H1 (cell line): ENCODE measurements around the gene PDHX. TPM values are rescaled to one million over a fixed set of nuclear protein-coding genes. Genes with fewer than 3 reads are reported as not detected.

Experiments
- CTCF ChIA-PET: fragments of 300-600 bp; sonication (Branson Sonifier 250); formaldehyde crosslinking; loops from one replicate; lab custom pipeline; 2021; ENCODE audit not compliant: partially characterized antibody; lab: Charles Lee
- POLR2A ChIA-PET: fragments of 300-600 bp; sonication (Branson Sonifier 250); formaldehyde crosslinking; loops from one replicate; lab custom pipeline; 2021; ENCODE audit warnings: inconsistent platforms; ENCODE audit not compliant: partially characterized antibody; lab: Charles Lee
- DNase-seq, 2 experiments: peaks; one replicate each; pipeline versions ENCODE4 v3.0.0 to v3.0.0-alpha.2; 2010 to 2022; ENCODE audit warnings: low spot score in 2 of 2, low read depth in 1 of 2, mixed read lengths in 1 of 2
- FAIRE-seq: peaks from 2 replicates; lab custom pipeline; 2011; peaks lifted over from hg19 to GRCh38; lab: Jason Lieb, UNC
- H2AFZ ChIP-seq: 2 replicates; pipeline ENCODE4 v1.8.1; 2012; ENCODE audit warnings: low read length, inconsistent platforms
- H2AK5ac ChIP-seq: 2 replicates; pipeline ENCODE4 v1.6.1; 2013; ENCODE audit warnings: low read depth, low read length
- H2BK120ac ChIP-seq: replicated peaks from 2 replicates; pipeline ENCODE3; 2013; ENCODE audit warnings: low read depth, low read length, inconsistent platforms
- H2BK12ac ChIP-seq: 2 replicates; pipeline ENCODE4 v1.6.1; 2013; ENCODE audit warnings: low read depth, low read length
- H2BK15ac ChIP-seq: 2 replicates; pipeline ENCODE4 v1.6.1; 2013; ENCODE audit warnings: low read length
- H2BK20ac ChIP-seq: 2 replicates; pipeline ENCODE4 v1.6.1; 2013; ENCODE audit warnings: low read length
- H2BK5ac ChIP-seq: 2 replicates; pipeline ENCODE4 v1.6.1; 2013; ENCODE audit warnings: low read depth, low read length
- H3K14ac ChIP-seq: 2 replicates; pipeline ENCODE4 v1.6.1; 2013; ENCODE audit warnings: inconsistent platforms; ENCODE audit not compliant: insufficient read length
- H3K18ac ChIP-seq: 2 replicates; pipeline ENCODE4 v1.6.1; 2013; ENCODE audit warnings: low read length; ENCODE audit errors: extremely low read depth
- H3K23ac ChIP-seq: 2 replicates; pipeline ENCODE4 v1.6.1; 2013; ENCODE audit warnings: inconsistent platforms; ENCODE audit not compliant: insufficient read length
- H3K23me2 ChIP-seq: 2 replicates; pipeline ENCODE4 v1.6.1; 2013; ENCODE audit warnings: low read depth, low read length
- H3K27ac ChIP-seq: 2 replicates; pipeline ENCODE4 v1.6.1; 2011; ENCODE audit warnings: low read depth, low read length, inconsistent platforms
- H3K27me3 ChIP-seq, 4 experiments: replicated peaks in 1 of 4; 1 replicate in 1 of 4; 2 replicates in 3 of 4; pipeline versions ENCODE4 v1.6.1 to v1.8.1; 2011 to 2013; ENCODE audit warnings: low read length in 3 of 4, mild to moderate bottlenecking in 3 of 4, inconsistent platforms in 2 of 4, mixed read lengths in 2 of 4, moderate library complexity in 1 of 4; ENCODE audit not compliant: control insufficient read depth in 3 of 4, insufficient read depth in 3 of 4; ENCODE audit errors: extremely low read depth in 1 of 4
- H3K36me3 ChIP-seq, 4 experiments: 2 replicates each; pipeline versions ENCODE4 v1.6.1 to v1.8.1; 2011 to 2013; ENCODE audit warnings: mild to moderate bottlenecking in 4 of 4, low read length in 3 of 4, moderate library complexity in 2 of 4, control low read depth in 1 of 4, inconsistent platforms in 1 of 4; ENCODE audit not compliant: insufficient read depth in 4 of 4, control insufficient read depth in 2 of 4
- H3K4ac ChIP-seq: replicated peaks from 2 replicates; pipeline ENCODE3; 2013; ENCODE audit warnings: low read length, low read depth, mixed read lengths, inconsistent platforms; ENCODE audit not compliant: insufficient read length
- H3K4me1 ChIP-seq, 4 experiments: replicated peaks in 1 of 4; 1 replicate in 1 of 4; 2 replicates in 3 of 4; pipeline versions ENCODE4 v1.6.1 to v1.8.1; 2011 to 2013; ENCODE audit warnings: low read length in 3 of 4, inconsistent platforms in 2 of 4, mixed read lengths in 1 of 4; ENCODE audit not compliant: insufficient read depth in 4 of 4, control insufficient read depth in 3 of 4
- H3K4me2 ChIP-seq, 2 experiments: 2 replicates each; pipeline versions ENCODE4 v1.6.1 to v1.8.1; 2011 to 2013; ENCODE audit warnings: low read depth in 2 of 2, low read length in 2 of 2, control low read depth in 1 of 2, inconsistent platforms in 1 of 2, mild to moderate bottlenecking in 1 of 2; ENCODE audit not compliant: insufficient read depth in 1 of 2
- H3K4me3 ChIP-seq, 4 experiments: fragments of 200-600, 300-600 bp in 1 of 4; sonication (generic), shearing (Covaris generic), sonication (Bioruptor Twin) in 1 of 4; 2 replicates each; pipeline versions ENCODE4 v1.5.1 to v1.8.1; 2011 to 2016; ENCODE audit warnings: low read length in 4 of 4, low read depth in 3 of 4, control low read depth in 2 of 4, inconsistent platforms in 2 of 4, mild to moderate bottlenecking in 2 of 4, mixed read lengths in 1 of 4, moderate library complexity in 1 of 4; ENCODE audit not compliant: insufficient read depth in 2 of 4; ENCODE audit errors: extremely low read depth in 1 of 4
- H3K56ac ChIP-seq: replicated peaks from 2 replicates; pipeline ENCODE3; 2013; ENCODE audit warnings: low read depth, mild to moderate bottlenecking, mixed read lengths, low read length, inconsistent platforms; ENCODE audit not compliant: insufficient read length
- H3K79me1 ChIP-seq: 2 replicates; pipeline ENCODE4 v1.6.1; 2013; ENCODE audit warnings: low read depth, low read length, control low read depth
- H3K79me2 ChIP-seq, 2 experiments: 2 replicates each; pipeline versions ENCODE4 v1.6.1 to v1.8.1; 2012 to 2013; ENCODE audit warnings: low read length in 2 of 2, mild to moderate bottlenecking in 2 of 2, inconsistent platforms in 1 of 2; ENCODE audit not compliant: insufficient read depth in 2 of 2, control insufficient read depth in 1 of 2
- H3K9ac ChIP-seq, 4 experiments: replicated peaks in 1 of 4; 1 replicate in 1 of 4; 2 replicates in 3 of 4; pipeline versions ENCODE4 v1.6.1 to v1.8.1; 2011 to 2013; ENCODE audit warnings: low read depth in 3 of 4, low read length in 3 of 4, control low read depth in 2 of 4, mild to moderate bottlenecking in 2 of 4, moderate library complexity in 2 of 4, inconsistent platforms in 1 of 4; ENCODE audit errors: extremely low read depth in 1 of 4
- H3K9me3 ChIP-seq, 2 experiments: 2 replicates each; pipeline versions ENCODE4 v1.6.1 to v1.8.1; 2012 to 2013; ENCODE audit warnings: mild to moderate bottlenecking in 2 of 2, moderate library complexity in 2 of 2, control low read depth in 1 of 2, inconsistent platforms in 1 of 2, low read depth in 1 of 2, low read length in 1 of 2, mixed read lengths in 1 of 2; ENCODE audit not compliant: insufficient read depth in 2 of 2
- H4K20me1 ChIP-seq, 2 experiments: replicated peaks in 1 of 2; 2 replicates each; pipeline versions ENCODE3 to v1.8.1; 2011 to 2013; ENCODE audit warnings: inconsistent platforms in 2 of 2, low read length in 2 of 2, mild to moderate bottlenecking in 1 of 2; ENCODE audit not compliant: insufficient read depth in 2 of 2, control insufficient read depth in 1 of 2
- H4K5ac ChIP-seq: 2 replicates; pipeline ENCODE4 v1.6.1; 2013; ENCODE audit warnings: low read length, low read depth, mixed read lengths, inconsistent platforms; ENCODE audit not compliant: insufficient read length
- H4K8ac ChIP-seq: 2 replicates; pipeline ENCODE4 v1.8.0; 2013; ENCODE audit warnings: mild to moderate bottlenecking, moderate library complexity, low read length, inconsistent platforms; ENCODE audit not compliant: insufficient read depth; ENCODE audit errors: extremely low read depth
- H4K91ac ChIP-seq: replicated peaks from 2 replicates; pipeline ENCODE3; 2013; ENCODE audit warnings: low read length, mixed read lengths, inconsistent platforms; ENCODE audit not compliant: insufficient read length
- BRCA1 ChIP-seq: IDR thresholded peaks from 2 replicates; pipeline ENCODE4 v1.6.1; 2012; ENCODE audit warnings: low read depth, low read length, improper control_type of control experiment
- EZH2 ChIP-seq: fragments of 200-600 bp; sonication (generic); IDR thresholded peaks from 2 replicates; pipeline ENCODE4 v1.7.1; 2012; ENCODE audit warnings: low read depth, mild to moderate bottlenecking, moderate library complexity, low read length, inconsistent platforms; ENCODE audit not compliant: severe bottlenecking
- GABPA ChIP-seq: IDR thresholded peaks from 2 replicates; pipeline ENCODE4 v1.6.1; 2011; ENCODE audit warnings: mild to moderate bottlenecking, low read length, moderate library complexity, borderline replicate concordance; ENCODE audit not compliant: insufficient read depth
- JUND ChIP-seq: IDR thresholded peaks from 2 replicates; pipeline ENCODE4 v1.6.1; 2011; ENCODE audit warnings: mild to moderate bottlenecking, improper control_type of control experiment, low read length
- NRF1 ChIP-seq: IDR thresholded peaks from 2 replicates; pipeline ENCODE4 v1.6.1; 2011; ENCODE audit warnings: mild to moderate bottlenecking, low read depth, low read length, improper control_type of control experiment
- PHF8 ChIP-seq: fragments of 200-600 bp; sonication (generic); conservative IDR thresholded peaks from 2 replicates; pipeline ENCODE4 v1.7.1; 2012; ENCODE audit warnings: low read depth, mild to moderate bottlenecking, inconsistent platforms, low read length, moderate library complexity
- SIRT6 ChIP-seq: IDR thresholded peaks from one replicate; pipeline ENCODE4 v1.7.1; 2012; ENCODE audit warnings: low read length, inconsistent platforms
- TAF7 ChIP-seq: optimal IDR thresholded peaks from 2 replicates; pipeline ENCODE3; 2011; ENCODE audit warnings: low read depth, mild to moderate bottlenecking, inconsistent platforms, low read length, moderate library complexity, borderline replicate concordance
- TCF12 ChIP-seq: IDR thresholded peaks from 2 replicates; pipeline ENCODE4 v1.6.1; 2011; ENCODE audit warnings: low read depth, mild to moderate bottlenecking, low read length
- TEAD4 ChIP-seq: IDR thresholded peaks from 2 replicates; pipeline ENCODE4 v1.6.1; 2012; ENCODE audit warnings: low read depth, low read length, inconsistent platforms, mixed read lengths
- USF2 ChIP-seq: IDR thresholded peaks from 2 replicates; pipeline ENCODE4 v1.6.1; 2011; ENCODE audit warnings: low read length, improper control_type of control experiment
- WGBS, 2 experiments: shearing (Covaris generic) in 1 of 2; methylation state at CpG; one replicate each; pipeline versions ENCODE4 v1.1.6 to v1.1.7; 2013 to 2015; ENCODE audit warnings: low lambda C conversion rate in 2 of 2, mixed read lengths in 2 of 2, inconsistent platforms in 1 of 2, low coverage in 1 of 2, missing lambda C conversion rate in 1 of 2; ENCODE audit not compliant: insufficient replicate concordance in 2 of 2, insufficient coverage in 1 of 2, insufficient read length in 1 of 2; ENCODE audit errors: extremely low coverage in 1 of 2, missing lambda C conversion rate in 1 of 2; 5-methylcytosine and 5-hydroxymethylcytosine counted together
- polyA plus RNA-seq, 7 experiments: library from polyadenylated mRNA; depleted of rRNA in 3 of 7; stranded (reverse) in 5 of 7; unstranded in 2 of 7; fragments of >200 nt in 5 of 7; fragments of 200-250 nt in 2 of 7; gene quantifications; 1 replicate in 5 of 7; 2 replicates in 1 of 7; 4 replicates in 1 of 7; pipeline versions ENCODE4 v1.2.1 to v1.2.3, GENCODE V29; 2011 to 2013; ENCODE audit warnings: missing spikeins in 2 of 7, mixed read lengths in 2 of 7
- total RNA-seq: library from RNA; stranded (reverse); fragmentation: NEBNext Ultra II Directional; extraction: Animal tissue kit (Norgen Biotek cat#: 25700); gene quantifications from 2 replicates; pipeline ENCODE4 v1.2.1, GENCODE V29; 2021

Gene PDHX
- total and polyA plus RNA-seq, 2 of the 8 experiments (the other 6 are each of a cell fraction or from before 2014, with no cell fraction given), result 12.4 to 51.9 TPM

- Histone ChIP-seq H3K56ac (no peak overlapping the region), H2AFZ (no peak overlapping the region), H3K23ac (no peak overlapping the region), H4K91ac (no peak overlapping the region), H2BK15ac (no peak overlapping the region), H3K9me3 (no peaks in the 10 kb centered on the region), H2BK12ac (no peak overlapping the region), H3K27ac (no peak overlapping the region), H3K9ac (no peak overlapping the region), H3K27me3 (no peaks in the 10 kb centered on the region), H3K4me3 (no peak overlapping the region), H2BK120ac (no peak overlapping the region), H2BK5ac (no peak overlapping the region), H3K79me2 (peaks cover 0 to 19% of the 10 kb centered on the region in 2 experiments; a peak in 2 of 4 replicates), H3K79me1 (peaks cover 6% of the 10 kb centered on the region), H4K8ac (no peak overlapping the region), H3K4ac (no peak overlapping the region), H3K18ac (no peak overlapping the region), H2AK5ac (no peak overlapping the region), H4K5ac (no peak overlapping the region), H3K4me2 (no peak overlapping the region), H3K36me3 (peaks cover 0 to 4% (median 0%) of the 10 kb centered on the region in 4 experiments; a peak in 1 of 8 replicates), H3K4me1 (peaks cover 0 to 8% (median 2%) of the 10 kb centered on the region in 4 experiments; a peak in 3 of 7 replicates), H3K23me2 (no peaks in the 10 kb centered on the region), H2BK20ac (no peak overlapping the region), H3K14ac (no peak overlapping the region), H4K20me1 (peaks cover 0 to 2% of the 10 kb centered on the region in 2 experiments)
- DNase-seq (no peak), FAIRE-seq (no peak)
- TF ChIP-seq GABPA (no peak), NRF1 (no peak), JUND (no peak), TEAD4 (no peak), EZH2 (no peak), TAF7 (no peak), TCF12 (no peak), USF2 (no peak), BRCA1 (no peak), PHF8 (no peak), SIRT6 (no peak)
- ChIA-PET POLR2A (no interaction called here), CTCF (interaction anchor here (0.7 to 2.5 kb wide), 5 partner anchors 8 to 324 kb away, joined by 3 to 10 read pairs (median 3); no protein-coding TSS in a partner anchor)
- 93% methylated on average over 4 of the region's 4 CpGs; no CpG with 5 or more reads in 1 of the 2 experiments for WGBS, 2 experiments
These were observed 6.5 kb upstream of the PDHX start for GRCh38 chr11:34909955-34910354.
